PFSK-1 (cell line): ENCODE measurements around the gene SRRM2.

Experiments
- FOXP2 ChIP-seq: optimal IDR thresholded peaks from 2 replicates; pipeline ENCODE3; 2011; ENCODE audit warnings: borderline replicate concordance, control low read depth, inconsistent platforms; ENCODE audit not compliant: insufficient read depth; ENCODE audit errors: extremely low read length, extremely low read depth
- POLR2AphosphoS5 ChIP-seq: IDR thresholded peaks from 2 replicates; pipeline ENCODE4 v1.6.1; 2012; ENCODE audit warnings: low read depth, mild to moderate bottlenecking, control low read depth, low read length, moderate library complexity
- SIN3A ChIP-seq: IDR thresholded peaks from 2 replicates; pipeline ENCODE4 v1.6.1; 2012; ENCODE audit warnings: mild to moderate bottlenecking, low read length, moderate library complexity, borderline replicate concordance; ENCODE audit not compliant: insufficient read depth
- TAF1 ChIP-seq: IDR thresholded peaks from 2 replicates; pipeline ENCODE4 v1.6.1; 2012; ENCODE audit warnings: low read length, control low read depth, borderline replicate concordance; ENCODE audit not compliant: insufficient read depth
- TF ChIP-seq, protein P1 (sequence below), 2 experiments: IDR thresholded peaks; 2 replicates each; pipeline versions ENCODE4 v1.6.1 to v1.8.0; 2011 to 2012; ENCODE audit warnings: low read depth in 2 of 2, low read length in 2 of 2, control low read depth in 1 of 2, inconsistent platforms in 1 of 2, mild to moderate bottlenecking in 1 of 2, moderate library complexity in 1 of 2; ENCODE audit not compliant: insufficient read depth in 1 of 2

DNA sequence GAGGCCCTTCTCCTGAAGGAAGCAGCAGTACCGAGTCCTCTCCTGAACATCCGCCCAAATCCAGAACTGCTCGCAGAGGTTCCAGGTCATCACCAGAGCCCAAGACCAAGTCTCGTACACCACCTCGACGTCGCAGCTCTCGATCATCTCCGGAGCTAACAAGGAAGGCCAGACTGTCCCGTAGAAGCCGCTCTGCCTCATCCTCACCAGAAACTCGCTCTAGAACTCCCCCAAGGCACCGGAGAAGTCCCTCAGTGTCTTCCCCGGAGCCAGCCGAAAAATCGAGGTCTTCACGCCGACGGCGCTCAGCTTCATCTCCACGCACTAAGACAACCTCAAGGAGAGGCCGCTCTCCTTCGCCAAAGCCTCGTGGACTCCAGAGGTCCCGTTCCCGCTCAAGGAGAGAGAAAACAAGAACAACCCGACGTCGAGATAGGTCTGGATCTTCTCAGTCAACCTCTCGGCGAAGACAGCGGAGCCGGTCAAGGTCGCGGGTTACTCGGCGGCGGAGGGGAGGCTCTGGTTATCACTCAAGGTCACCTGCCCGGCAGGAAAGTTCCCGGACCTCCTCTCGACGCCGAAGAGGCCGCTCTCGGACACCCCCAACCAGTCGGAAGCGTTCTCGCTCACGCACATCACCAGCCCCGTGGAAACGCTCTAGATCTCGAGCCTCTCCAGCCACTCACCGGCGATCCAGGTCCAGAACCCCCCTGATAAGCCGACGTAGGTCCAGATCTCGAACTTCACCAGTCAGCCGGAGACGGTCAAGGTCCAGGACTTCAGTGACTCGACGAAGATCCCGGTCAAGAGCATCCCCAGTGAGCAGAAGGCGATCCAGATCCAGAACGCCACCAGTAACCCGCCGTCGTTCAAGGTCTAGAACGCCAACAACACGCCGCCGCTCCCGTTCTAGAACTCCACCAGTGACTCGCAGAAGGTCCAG, 13.3 kb downstream of the SRRM2 start:
- TF ChIP-seq POLR2AphosphoS5 (no peak), SIN3A (no peak), TAF1 (no peak), FOXP2 (no peak)
- TF ChIP-seq, protein P1, sequence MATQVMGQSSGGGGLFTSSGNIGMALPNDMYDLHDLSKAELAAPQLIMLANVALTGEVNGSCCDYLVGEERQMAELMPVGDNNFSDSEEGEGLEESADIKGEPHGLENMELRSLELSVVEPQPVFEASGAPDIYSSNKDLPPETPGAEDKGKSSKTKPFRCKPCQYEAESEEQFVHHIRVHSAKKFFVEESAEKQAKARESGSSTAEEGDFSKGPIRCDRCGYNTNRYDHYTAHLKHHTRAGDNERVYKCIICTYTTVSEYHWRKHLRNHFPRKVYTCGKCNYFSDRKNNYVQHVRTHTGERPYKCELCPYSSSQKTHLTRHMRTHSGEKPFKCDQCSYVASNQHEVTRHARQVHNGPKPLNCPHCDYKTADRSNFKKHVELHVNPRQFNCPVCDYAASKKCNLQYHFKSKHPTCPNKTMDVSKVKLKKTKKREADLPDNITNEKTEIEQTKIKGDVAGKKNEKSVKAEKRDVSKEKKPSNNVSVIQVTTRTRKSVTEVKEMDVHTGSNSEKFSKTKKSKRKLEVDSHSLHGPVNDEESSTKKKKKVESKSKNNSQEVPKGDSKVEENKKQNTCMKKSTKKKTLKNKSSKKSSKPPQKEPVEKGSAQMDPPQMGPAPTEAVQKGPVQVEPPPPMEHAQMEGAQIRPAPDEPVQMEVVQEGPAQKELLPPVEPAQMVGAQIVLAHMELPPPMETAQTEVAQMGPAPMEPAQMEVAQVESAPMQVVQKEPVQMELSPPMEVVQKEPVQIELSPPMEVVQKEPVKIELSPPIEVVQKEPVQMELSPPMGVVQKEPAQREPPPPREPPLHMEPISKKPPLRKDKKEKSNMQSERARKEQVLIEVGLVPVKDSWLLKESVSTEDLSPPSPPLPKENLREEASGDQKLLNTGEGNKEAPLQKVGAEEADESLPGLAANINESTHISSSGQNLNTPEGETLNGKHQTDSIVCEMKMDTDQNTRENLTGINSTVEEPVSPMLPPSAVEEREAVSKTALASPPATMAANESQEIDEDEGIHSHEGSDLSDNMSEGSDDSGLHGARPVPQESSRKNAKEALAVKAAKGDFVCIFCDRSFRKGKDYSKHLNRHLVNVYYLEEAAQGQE (IDR thresholded peaks at IDR 0.05; ENCODE audit: insufficient read depth in 1 of 2, low read depth in 2 of 2, low read length in 2 of 2) = no peak
